ENCODE measurements around the gene SUPT3H.
"Not testable (repeated sequence)": the region's sequence is repeated elsewhere in the genome, so short reads cannot be mapped to it uniquely, and the experiment has no call there.

The SUPT3H gene

DNA sequence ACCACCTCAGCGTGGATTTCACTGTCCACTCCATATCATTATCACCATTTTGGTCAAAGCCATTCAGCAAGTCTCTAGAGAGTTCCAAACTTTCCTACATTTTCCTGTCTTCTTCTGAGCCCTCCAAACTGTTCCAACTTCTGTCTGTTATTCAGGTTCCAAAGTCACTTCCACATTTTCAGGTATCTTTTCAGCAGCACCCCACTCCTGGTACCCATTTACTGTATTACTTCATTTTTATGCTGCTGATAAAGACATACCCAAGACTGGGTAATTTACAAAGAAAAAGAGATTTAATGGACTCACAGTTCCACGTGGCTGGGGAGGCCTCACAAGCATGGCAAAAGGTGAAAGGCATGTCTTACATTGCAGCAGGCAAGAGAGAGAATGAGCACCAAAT, 512.5 kb downstream of the SUPT3H start:
- DNase-seq = not testable (repeated sequence)

DNA sequence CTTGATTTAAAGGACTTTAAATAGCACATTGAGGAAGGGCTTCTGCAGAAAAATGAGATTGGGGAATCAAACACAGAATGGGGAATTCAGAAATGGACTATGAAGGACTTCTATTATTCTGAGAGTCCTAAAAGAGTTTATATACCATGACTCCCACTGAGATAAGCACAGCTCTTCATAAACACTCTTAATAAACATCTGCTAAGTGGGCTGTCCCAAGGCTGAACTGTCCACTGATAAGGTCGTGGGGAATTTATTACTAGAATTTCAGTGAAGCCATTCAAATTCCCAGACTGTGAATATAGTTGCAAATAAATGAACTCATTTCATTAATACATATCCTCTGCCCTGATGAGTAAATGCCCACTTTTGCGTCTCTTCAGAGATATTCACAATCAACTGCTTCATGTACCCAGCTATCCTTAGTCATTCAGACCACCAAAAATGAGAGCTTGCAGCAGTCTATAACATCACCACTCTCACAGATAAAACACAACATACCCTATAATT, 517.8 kb downstream of the SUPT3H start:
- DNase-seq = no peak

DNA sequence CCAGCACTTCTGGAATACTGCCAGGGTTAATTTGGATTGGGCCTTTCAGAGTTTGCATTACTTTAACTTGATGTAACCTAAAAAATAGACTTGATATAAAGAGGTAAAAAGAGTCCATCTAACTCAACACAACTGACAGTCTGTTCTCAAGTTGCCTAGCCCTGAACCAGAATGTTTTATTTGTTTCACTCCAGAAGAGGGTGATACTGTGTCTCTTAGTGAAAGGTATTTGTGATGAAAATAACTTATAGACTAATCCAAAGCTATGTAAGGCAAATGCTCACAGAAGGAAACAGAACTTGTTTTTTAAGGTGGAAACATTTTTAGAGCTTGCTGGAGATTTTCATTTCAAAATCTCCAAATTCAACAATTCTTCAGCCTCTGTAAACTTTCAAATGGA, 518.7 kb downstream of the SUPT3H start:
- no peak for DNase-seq

DNA sequence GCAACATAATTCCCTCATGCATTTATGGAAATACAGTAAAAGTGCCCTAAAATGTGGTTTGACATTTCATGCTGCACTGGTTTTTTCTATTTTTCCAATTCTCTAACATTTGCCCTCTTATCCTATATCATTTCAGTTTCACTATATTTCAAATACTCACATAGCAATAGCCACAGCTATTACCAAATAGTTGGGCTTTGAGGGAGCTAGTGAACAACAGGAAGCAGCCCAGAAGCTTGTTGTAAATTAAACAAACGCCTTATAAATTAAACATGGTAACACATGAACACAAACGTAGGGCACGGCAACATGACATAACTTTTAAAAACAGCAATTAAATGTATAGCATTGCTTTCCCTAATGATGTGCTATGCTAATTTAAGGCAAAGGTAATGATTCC, 521.3 kb downstream of the SUPT3H start:
- DNase-seq = no peak

DNA sequence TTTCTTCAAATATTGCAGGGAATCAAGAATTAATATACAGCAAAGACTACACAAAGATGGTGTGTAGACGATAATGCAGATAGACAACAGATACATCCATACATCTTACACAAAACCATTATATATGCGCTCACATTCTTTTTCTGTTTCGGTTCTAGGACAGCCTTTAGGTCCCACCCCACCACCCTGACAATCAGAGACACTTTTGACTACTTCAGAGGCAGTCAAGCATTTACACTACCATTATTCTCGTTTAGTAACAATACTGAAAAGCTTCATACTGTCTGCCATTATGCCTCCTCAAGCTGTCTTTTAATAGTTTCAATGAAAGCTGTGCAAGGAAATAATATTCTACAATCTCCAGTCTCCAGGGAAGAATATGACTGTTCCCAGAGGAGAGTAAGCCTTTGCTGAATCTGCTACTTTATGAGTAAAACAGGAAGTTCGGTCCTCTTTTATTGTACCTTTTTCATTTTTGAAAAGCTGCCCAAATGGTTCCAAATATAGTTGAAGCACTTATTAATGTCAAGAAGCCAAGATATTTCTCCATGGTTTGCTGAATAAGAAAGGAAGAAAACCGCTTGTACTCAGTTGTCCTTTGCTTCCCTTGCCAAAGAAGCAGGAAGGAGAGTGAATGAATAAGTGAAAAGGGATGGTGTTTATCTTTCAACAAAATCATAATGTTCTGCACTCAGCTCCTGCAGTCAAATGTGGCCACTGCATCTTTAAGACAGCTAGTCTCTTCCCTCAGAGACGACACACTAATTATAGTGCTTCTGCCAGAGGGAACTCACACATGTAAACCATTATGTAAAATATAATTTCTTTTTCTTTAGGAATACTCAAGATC, 521.9 kb downstream of the SUPT3H start:
- DNase-seq = no peak

DNA sequence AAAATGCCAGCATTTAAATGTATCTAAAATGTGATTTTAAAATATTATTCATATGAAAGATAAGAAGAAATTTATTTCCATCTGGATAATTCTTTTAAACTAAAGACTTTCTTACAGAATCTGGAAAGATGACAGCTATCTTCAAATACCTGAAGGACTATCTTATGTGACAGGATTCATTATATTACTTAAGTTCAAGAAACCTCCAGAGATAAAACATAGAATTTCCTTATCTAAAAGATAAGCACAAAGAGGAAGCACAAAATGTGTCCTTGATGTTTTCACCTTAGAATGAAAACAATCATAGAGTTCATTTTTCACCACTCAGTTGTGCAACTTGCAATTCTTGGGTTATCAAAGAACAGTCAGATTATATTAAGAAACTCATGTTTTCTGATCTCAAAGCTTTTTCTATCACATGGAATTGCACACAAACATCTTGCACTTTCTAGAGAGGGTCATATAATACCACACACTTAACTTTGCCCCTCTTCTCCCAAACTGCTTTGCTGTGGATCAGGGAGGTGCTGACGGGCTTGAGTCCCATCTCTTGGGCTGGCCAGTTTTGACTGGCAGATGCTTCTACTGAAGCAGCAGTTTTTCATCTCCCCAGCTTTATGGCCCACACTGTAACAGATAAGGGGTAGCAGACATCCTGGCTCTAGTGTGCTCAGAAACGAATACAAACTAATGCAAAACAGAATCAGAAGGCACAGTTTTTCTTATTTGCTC, 522.9 kb downstream of the SUPT3H start:
- no peak for DNase-seq

GRCh38 chr6:44851176-44851575, 526.6 kb downstream of the SUPT3H start:
- no peak for DNase-seq

DNA sequence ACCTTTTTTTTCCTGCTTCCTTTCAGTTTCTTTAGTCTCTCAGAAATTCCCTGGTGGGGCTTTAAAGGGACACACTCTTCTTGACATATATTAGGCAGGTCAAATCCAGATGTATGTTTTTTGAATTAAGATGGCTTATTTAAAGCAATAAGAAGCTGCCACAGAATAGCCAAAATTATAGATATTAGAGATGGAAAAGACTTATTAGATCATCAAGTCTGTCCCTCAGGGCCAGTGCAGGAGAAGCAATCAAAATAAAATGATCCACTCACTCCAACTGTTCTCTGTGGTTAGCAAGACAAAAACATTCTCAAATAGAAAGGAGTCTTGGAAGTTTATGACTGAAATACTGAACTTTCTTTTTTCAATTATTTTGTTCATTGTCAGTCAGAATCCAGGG, 527.4 kb downstream of the SUPT3H start:
- no peak for DNase-seq

DNA sequence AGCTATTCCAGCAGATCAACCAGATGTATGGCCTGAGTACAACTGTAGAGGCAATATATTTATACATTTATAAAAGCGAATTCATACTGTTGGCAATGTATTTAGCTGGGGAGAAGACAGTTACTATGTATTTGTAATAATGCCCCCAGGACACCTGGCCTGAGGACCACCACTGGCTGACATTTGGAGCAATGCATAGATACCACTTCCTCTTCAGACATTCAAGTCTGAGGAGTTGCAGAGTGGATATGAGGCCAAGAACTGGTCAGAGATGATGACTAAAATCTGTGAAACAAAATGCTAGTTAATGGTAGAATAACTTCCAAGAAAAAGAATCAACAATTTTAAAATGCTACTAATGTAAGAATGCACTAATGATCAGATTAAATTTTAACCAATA, 527.9 kb downstream of the SUPT3H start:
- DNase-seq = no peak

DNA sequence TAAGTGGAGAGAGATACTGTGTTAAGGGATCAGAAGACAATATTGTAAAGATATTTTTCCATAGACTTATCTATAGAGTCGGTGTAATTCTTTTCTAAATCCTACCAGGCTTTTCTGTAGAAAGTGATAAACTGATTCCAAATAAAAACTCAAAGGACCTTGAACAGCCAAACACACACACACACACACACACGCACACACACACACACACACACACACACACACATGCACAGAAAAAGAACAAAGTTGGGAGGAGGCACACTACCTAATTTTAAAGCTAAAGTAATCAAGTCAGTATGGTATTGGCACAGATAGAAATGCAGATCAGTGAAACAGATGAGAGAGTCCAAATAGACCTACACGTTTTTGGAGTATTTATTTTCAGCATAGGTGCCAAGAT, 534.0 kb downstream of the SUPT3H start:
- no peak for DNase-seq

DNA sequence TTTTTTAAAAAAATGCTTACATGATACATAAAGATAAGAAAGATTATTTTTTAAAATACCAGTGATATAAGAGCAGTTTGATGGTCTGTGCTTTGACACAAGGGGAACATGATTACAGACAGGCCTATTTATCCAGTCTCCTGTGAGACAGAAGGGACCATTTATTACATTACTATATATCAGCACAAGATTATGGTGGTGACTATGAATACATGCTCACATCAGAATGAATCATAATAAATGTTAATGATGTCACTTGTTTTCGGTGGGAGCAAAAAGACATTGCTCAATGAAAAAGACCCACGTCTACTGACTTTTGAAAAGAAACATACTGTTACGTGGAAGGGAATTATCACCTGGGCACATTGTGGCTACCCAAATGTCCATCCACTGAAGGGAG, 535.1 kb downstream of the SUPT3H start:
- no peak for DNase-seq

- DNase-seq = no peak
Observed at GRCh38 chr6:44841829-44842228, 535.9 kb downstream of the SUPT3H start.

GRCh38 chr6:44837741-44838140, 540.0 kb downstream of the SUPT3H start:
- no peak for DNase-seq

DNA sequence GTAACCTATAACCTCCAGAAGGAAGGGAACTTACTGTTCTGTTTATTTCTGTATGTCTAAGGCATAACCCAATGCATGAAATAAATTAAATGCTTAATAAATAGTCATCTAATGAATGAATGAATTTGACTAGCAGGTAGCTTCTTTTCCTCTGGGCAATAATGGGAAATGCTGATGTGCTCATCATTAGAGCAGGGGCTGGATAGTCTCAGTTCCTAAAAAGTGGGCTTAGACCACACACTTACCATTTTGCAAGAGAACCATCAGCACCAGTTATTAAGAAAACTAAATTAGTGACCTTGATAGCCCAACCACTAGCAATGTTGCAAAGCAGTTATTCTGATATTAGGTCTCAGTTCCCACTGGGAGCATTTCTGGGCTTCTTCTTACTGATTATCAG, 540.5 kb downstream of the SUPT3H start:
- DNase-seq = no peak

DNA sequence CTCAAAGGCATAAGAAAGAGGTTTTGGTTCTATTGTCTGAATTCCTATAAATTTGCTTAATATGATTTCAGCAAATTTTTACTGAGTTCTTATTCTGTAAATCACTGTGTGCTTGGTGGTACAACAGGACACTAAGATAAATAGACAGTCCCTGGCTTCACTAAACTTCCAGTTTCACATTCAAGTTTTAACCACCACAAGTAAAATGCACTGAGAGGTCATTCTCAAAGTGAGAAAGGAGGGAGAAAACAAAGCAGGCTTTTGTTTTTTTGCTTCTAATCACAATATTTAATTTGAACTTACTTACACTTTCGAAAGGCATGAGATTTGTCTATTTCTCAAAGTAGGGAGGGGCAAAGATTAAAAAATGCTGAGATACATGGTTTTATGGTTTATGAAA, 544.5 kb downstream of the SUPT3H start:
- no peak for DNase-seq

GRCh38 chr6:44831002-44831610, 546.6 kb downstream of the SUPT3H start:
- DNase-seq = no peak

- no peak for DNase-seq
Observed at GRCh38 chr6:44829836-44830235, 547.9 kb downstream of the SUPT3H start.

GRCh38 chr6:44828780-44829179, 549.0 kb downstream of the SUPT3H start:
- DNase-seq = no peak

- no peak for DNase-seq
Observed at GRCh38 chr6:44826025-44826676, 551.6 kb downstream of the SUPT3H start.

- DNase-seq = no peak
Observed at GRCh38 chr6:44825273-44825672, 552.5 kb downstream of the SUPT3H start.

DNA sequence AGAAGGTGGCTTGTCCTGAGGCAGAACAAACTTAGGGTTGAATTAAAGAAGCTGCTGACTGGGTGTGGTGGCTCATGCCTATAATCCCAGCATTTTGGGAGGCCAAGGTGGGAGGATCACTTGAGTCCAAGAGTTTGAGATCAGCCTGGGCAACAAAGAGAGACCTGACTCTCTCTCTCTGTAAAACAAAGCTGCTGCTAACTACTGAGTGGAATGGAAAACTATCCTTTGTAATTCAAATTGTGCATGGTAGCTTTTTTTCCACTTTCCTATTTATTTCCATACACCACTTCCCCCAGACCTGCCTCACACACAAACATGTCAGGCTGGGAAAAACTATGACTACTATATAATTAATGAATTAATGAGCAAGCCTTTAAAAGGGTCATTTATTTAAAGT, 553.2 kb downstream of the SUPT3H start:
- no peak for DNase-seq

- DNase-seq = no peak
Observed at GRCh38 chr6:44820759-44821158, 557.0 kb downstream of the SUPT3H start.

GRCh38 chr6:44820321-44820720, 557.4 kb downstream of the SUPT3H start:
- no peak for DNase-seq

Data from NCI-H1694 treated with DMSO at 0.1 percent for 48 hours (cell line).